ENCODE measurements around the gene DAO.
"Not testable (repeated sequence)": the region's sequence is repeated elsewhere in the genome, so short reads cannot be mapped to it uniquely, and the experiment has no call there.

Gene DAO

GRCh38 chr12:108847705-108848104 is 32.2 kb upstream of the DAO start:
- no peak for DNase-seq (ENCODE audit: insufficient read length, low spot score)
- no peak for FAIRE-seq

- DNase-seq (ENCODE audit: insufficient read length, low spot score), result no peak
- no peak for FAIRE-seq
Observed at GRCh38 chr12:108849660-108850059, 30.2 kb upstream of the DAO start.

- DNase-seq (ENCODE audit: insufficient read length, low spot score) (peak; percentile 64), FAIRE-seq (no peak)
Observed at GRCh38 chr12:108850854-108851573, 28.9 kb upstream of the DAO start.

DNA sequence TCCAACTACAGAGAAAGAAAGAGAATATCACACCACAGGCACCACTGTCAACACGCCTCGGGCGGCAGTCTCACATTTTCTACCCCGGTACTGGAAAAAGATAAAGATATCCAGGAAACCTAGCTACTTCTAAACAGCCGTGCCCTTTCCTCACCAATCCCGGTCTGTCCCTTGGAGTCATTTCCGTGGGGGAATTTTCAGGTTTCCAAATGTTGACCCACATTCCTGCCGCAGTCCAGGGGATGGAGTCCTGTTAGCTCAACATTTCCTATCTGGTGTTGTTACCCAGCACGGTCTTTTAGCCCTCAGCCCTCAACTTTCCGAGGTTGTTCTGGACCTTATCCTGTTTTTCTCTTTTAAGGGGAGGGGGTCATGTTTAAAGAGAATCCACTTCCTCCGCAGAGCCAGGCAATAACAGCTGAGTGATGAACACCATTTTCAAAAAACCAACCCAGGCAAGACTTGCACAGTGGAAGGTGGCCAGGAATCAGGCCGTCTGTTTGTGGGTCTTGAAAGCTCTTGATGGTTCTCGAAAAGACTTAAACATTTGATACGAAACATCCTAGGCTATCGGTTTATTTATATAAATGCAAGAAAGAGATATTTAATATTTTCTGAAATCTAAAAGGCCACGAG is 27.1 kb upstream of the DAO start:
- FAIRE-seq, result no peak
- DNase-seq (ENCODE audit: insufficient read length, low spot score), result no peak

DNA sequence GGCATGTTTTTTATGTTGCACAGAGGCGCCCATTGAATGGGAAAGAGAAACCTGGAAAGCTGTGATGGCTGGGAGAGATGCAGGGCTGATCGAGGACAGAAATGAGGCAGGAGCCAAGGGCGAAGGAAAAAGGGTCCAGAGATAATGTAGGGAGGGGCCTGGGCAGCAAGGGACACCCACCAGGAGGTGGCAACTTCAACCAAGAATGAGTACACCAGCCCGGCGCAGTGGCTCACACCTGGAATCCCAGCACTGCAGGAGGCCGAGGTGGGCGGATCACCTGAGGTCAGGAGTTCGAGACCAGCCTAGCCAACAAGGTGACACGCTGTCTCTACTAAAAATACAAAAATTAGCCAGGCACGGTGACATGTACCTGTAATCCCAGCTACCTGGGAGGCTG is 26.5 kb upstream of the DAO start:
- no peak for DNase-seq (ENCODE audit: insufficient read length, low spot score)

DNA sequence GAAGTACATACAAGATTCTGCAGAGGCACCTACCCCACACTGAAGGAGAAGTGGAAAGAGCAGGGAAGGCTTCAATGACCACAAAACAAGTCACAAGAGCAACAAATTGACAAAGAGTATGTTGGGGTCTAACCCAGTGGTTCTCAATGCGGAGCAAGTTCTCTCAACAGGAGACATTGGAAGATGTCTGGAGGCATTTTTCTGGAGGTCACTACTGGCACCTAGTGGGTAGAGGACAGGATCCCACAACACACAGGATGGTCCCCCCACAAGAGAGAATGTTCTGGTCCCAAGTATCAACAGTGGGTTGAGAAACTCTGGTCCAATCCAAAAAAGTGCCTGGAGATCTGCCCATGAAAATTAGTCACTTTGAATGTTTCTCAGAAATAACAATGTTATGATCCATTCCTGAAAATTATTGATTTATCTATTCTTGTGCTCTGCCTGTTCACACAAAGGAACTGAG is 25.9 kb upstream of the DAO start:
- no peak for FAIRE-seq
- DNase-seq (ENCODE audit: insufficient read length, low spot score), result peak; percentile 61

More for the DNA sequence above, 26.5 kb upstream of the DAO start:
- no peak for FAIRE-seq

GRCh38 chr12:108854451-108855283 is 25.2 kb upstream of the DAO start:
- peak; percentile 85 for DNase-seq (ENCODE audit: insufficient read length, low spot score)
- no peak for FAIRE-seq

DNA sequence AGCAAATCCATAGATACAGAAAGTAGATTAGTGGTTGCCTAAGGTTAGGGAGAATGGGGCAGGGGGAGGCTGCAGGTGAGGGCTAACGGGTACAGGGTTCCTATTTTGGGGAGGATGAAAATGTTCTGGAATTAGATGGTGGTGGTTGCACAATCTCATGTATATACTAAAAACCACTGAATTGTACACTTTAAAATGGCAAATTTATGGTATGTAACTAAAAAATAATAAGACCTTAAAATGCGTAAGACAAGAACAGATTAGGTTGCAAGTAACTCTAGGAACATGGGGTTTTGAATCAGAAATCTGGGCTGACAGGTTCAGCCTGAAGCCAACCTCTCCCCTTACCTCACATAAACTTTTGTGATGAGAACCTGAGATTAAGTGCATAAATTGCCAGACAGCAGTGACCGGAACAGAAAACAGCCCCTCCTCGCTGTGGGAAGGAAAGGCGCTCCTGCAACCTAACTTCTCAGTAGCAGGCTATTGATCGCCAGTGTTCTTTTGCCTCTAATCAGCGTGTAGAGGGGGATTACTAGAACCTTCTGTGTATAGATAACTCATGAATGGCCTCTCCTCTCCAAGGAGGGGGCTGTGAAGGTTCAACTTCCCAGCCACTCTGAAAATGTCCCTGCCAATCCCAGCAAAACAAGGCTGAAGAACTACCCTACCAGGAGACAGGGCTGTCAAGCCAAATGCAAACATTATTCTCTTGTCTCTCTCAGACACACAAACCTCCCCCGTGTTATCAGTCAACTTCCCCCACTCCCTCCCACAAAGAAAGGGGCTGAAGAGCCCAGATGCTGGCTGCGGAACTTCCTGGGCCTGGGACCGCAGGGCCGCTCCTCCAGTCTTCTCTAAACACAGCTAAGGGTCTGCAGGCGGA is 24.4 kb upstream of the DAO start:
- FAIRE-seq, result no peak
- DNase-seq (ENCODE audit: insufficient read length, low spot score), result no peak

DNA sequence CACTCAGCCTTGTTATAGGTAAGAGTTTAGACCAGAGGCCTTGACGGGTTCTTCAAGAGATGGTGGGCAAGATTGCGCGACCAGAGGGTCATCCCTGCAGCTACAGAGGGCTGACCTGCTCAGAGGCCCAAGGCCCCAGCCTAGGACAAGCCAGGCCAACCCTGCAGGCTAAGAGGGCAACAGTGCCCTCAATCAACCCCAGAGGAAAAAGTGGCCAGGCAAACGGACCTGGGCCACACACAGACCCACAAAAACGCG is 23.8 kb upstream of the DAO start:
- FAIRE-seq, result no peak
- DNase-seq (ENCODE audit: insufficient read length, low spot score), result no peak

- FAIRE-seq (peak; percentile 49), DNase-seq (ENCODE audit: insufficient read length, low spot score) (no peak)
Observed at GRCh38 chr12:108856428-108857157, 23.3 kb upstream of the DAO start.

- FAIRE-seq (no peak), DNase-seq (ENCODE audit: insufficient read length, low spot score) (no peak)
Observed at GRCh38 chr12:108857158-108857407, 22.8 kb upstream of the DAO start.

- FAIRE-seq (no peak), DNase-seq (ENCODE audit: insufficient read length, low spot score) (no peak)
Observed at GRCh38 chr12:108858311-108859074, 21.4 kb upstream of the DAO start.

GRCh38 chr12:108859141-108859922 is 20.6 kb upstream of the DAO start:
- not testable (repeated sequence) for DNase-seq (ENCODE audit: insufficient read length, low spot score); FAIRE-seq

DNA sequence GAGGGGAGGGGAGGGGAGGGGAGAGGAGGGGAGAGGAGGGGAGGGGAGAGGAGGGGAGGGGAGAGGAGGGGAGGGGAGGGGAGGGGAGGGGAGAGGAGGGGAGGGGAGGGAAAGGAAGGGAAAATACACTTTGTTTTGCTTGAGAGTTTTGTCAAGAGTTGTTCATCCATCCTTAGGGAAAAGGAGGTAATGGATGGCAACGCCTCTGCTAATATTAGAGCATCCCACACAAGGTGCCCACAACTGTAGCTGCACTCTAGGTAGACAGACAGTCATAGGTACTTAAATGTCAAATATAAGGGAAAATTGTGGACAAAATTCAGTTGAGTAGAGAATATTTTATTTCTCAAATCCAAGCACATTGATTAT is 20.0 kb upstream of the DAO start:
- DNase-seq (ENCODE audit: insufficient read length, low spot score) (no peak), FAIRE-seq (no peak)

DNA sequence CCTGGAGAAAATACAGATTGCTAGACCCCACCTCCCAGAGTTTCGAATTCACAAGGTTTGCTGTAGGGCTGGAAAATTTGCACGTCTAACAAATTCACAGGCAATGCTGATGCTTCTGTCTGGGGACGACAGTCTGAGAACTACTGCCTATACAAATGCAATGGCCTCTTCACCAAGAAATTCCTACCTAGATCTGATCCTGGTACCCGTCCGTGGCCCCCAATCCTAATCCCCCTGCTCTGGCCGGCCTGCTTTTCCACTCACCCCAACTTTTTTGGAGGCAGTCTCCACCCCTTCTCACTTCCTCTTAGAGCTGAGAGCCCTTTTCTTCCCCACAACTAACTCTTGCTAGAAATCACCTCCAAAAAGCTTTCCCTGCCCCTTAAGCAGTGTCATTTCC is 19.4 kb upstream of the DAO start:
- no peak for FAIRE-seq
- DNase-seq (ENCODE audit: insufficient read length, low spot score), result no peak

- DNase-seq (ENCODE audit: insufficient read length, low spot score) (no peak), FAIRE-seq (no peak)
Observed at GRCh38 chr12:108861878-108862587, 17.9 kb upstream of the DAO start.

GRCh38 chr12:108862588-108862959 is 17.3 kb upstream of the DAO start:
- FAIRE-seq (no peak), DNase-seq (ENCODE audit: insufficient read length, low spot score) (no peak)

- DNase-seq (ENCODE audit: insufficient read length, low spot score) (no peak), FAIRE-seq (no peak)
Observed at GRCh38 chr12:108865169-108865568, 14.7 kb upstream of the DAO start.
